Activated CD4-positive, alpha-beta T cell treated with anti-CD3 and anti-CD28 coated beads for 48 hours (primary cell): ENCODE measurements around the gene AGBL1.

ENCODE experiments used
- DNase-seq: peaks from one replicate; pipeline ENCODE4 v3.0.0-alpha.2; 2020

The AGBL1 gene

GRCh38 chr15:86247249-86247955, 167.7 kb downstream of the AGBL1 start:
- no peak for DNase-seq

GRCh38 chr15:86255247-86255646, 175.6 kb downstream of the AGBL1 start:
- no peak for DNase-seq

- DNase-seq = no peak
These were observed 177.0 kb downstream of the AGBL1 start for GRCh38 chr15:86256628-86257027.

GRCh38 chr15:86259589-86259988, 179.9 kb downstream of the AGBL1 start:
- no peak for DNase-seq

GRCh38 chr15:86263230-86263629, 183.6 kb downstream of the AGBL1 start:
- DNase-seq = no peak

GRCh38 chr15:86266896-86267484, 187.3 kb downstream of the AGBL1 start:
- no peak for DNase-seq

GRCh38 chr15:86267892-86268291, 188.2 kb downstream of the AGBL1 start:
- no peak for DNase-seq

- no peak for DNase-seq
These were observed 188.9 kb downstream of the AGBL1 start for GRCh38 chr15:86268558-86268957.

- DNase-seq = no peak
These were observed 193.6 kb downstream of the AGBL1 start for GRCh38 chr15:86273309-86273708.

- DNase-seq = no peak
These were observed 195.7 kb downstream of the AGBL1 start for GRCh38 chr15:86275361-86275760.

GRCh38 chr15:86278586-86278985, 198.9 kb downstream of the AGBL1 start:
- no peak for DNase-seq

- no peak for DNase-seq
These were observed 205.0 kb downstream of the AGBL1 start for GRCh38 chr15:86284635-86285034.

- DNase-seq = no peak
These were observed 215.8 kb downstream of the AGBL1 start for GRCh38 chr15:86295511-86295910.

GRCh38 chr15:86296769-86297168, 217.1 kb downstream of the AGBL1 start:
- DNase-seq = no peak

GRCh38 chr15:86300390-86301125, 220.9 kb downstream of the AGBL1 start:
- DNase-seq = no peak

- DNase-seq = no peak
These were observed 232.1 kb downstream of the AGBL1 start for GRCh38 chr15:86311568-86312280.

- no peak for DNase-seq
These were observed 232.8 kb downstream of the AGBL1 start for GRCh38 chr15:86312486-86312885.

- no peak for DNase-seq
These were observed 236.5 kb downstream of the AGBL1 start for GRCh38 chr15:86316216-86316615.

GRCh38 chr15:86316726-86317383, 237.2 kb downstream of the AGBL1 start:
- no peak for DNase-seq

GRCh38 chr15:86317384-86317740, 237.7 kb downstream of the AGBL1 start:
- DNase-seq = no peak

GRCh38 chr15:86322629-86323028, 243.0 kb downstream of the AGBL1 start:
- DNase-seq = no peak

- DNase-seq = no peak
These were observed 247.7 kb downstream of the AGBL1 start for GRCh38 chr15:86327230-86327865.

GRCh38 chr15:86328658-86329057, 249.0 kb downstream of the AGBL1 start:
- DNase-seq = no peak
